WTC11 (cell line): Measurements from ENCODE around the gene CCDC71L. TPM values are rescaled to one million over a fixed set of nuclear protein-coding genes. Genes with fewer than 3 reads are reported as not detected.

Experiments used
- ATAC-seq: fragments of 200-7000 bp; cut with Tn5 transposase; 2 replicates; pipeline ENCODE4 v1.10.0; 2021; ENCODE audit warnings: mild to moderate bottlenecking, moderate library complexity
- CTCF ChIA-PET: fragments of 300-600 bp; sonication (Branson Sonifier 250); formaldehyde crosslinking; loops from one replicate; lab custom pipeline; 2021; ENCODE audit warnings: antibody characterized with exemption; lab: Charles Lee
- POLR2A ChIA-PET: fragments of 350-600 bp; sonication (Branson Sonifier 250); formaldehyde crosslinking; loops from one replicate; lab custom pipeline; 2021; ENCODE audit warnings: antibody characterized with exemption; lab: Charles Lee
- DNase-seq: peaks from one replicate; pipeline ENCODE4 v3.0.0; 2021; ENCODE audit warnings: low spot score
- H3K27ac Mint-ChIP-seq: 2 replicates; pipeline ENCODE4 v1.8.0; 2021; ENCODE audit warnings: mixed read lengths
- H3K27me3 Mint-ChIP-seq: 2 replicates; pipeline ENCODE4 v1.8.0; 2021; ENCODE audit warnings: low read depth, mild to moderate bottlenecking, moderate library complexity, mixed read lengths
- H3K36me3 Mint-ChIP-seq: 2 replicates; pipeline ENCODE4 v1.8.0; 2021; ENCODE audit warnings: mixed read lengths
- H3K4me1 Mint-ChIP-seq: 2 replicates; pipeline ENCODE4 v1.8.0; 2022; ENCODE audit warnings: mixed read lengths
- H3K4me3 Mint-ChIP-seq: 2 replicates; pipeline ENCODE4 v1.8.0; 2021; ENCODE audit warnings: mild to moderate bottlenecking, moderate library complexity, mixed read lengths
- H3K9me3 Mint-ChIP-seq: 2 replicates; pipeline ENCODE4 v1.8.0; 2021; ENCODE audit warnings: mixed read lengths
- E2F1 ChIP-seq: sonication (generic); formaldehyde crosslinking; IDR thresholded peaks from 2 replicates; pipeline ENCODE4 v1.8.0; 2022; ENCODE audit warnings: mild to moderate bottlenecking, missing genetic modification reagents
- ELF4 ChIP-seq: sonication (generic); formaldehyde crosslinking; IDR thresholded peaks from 2 replicates; pipeline ENCODE4 v1.8.1; 2022; ENCODE audit warnings: low read depth, mild to moderate bottlenecking, moderate library complexity, missing genetic modification reagents
- FOXP1 ChIP-seq: sonication (generic); formaldehyde crosslinking; IDR thresholded peaks from 2 replicates; pipeline ENCODE4 v1.8.0; 2022; ENCODE audit warnings: missing genetic modification reagents, mild to moderate bottlenecking, moderate library complexity, borderline replicate concordance
- FOXP4 ChIP-seq: sonication (generic); formaldehyde crosslinking; IDR thresholded peaks from 2 replicates; pipeline ENCODE4 v1.8.0; 2022; ENCODE audit warnings: mild to moderate bottlenecking, missing genetic modification reagents
- GRHL2 ChIP-seq: fragments of 250-450 bp; sonication (Bioruptor Pico); IDR thresholded peaks from 2 replicates; pipeline ENCODE4 v1.8.0; 2022; ENCODE audit warnings: mild to moderate bottlenecking, moderate library complexity; ENCODE audit not compliant: insufficient replicate concordance, severe bottlenecking
- HMGXB4 ChIP-seq: sonication (generic); formaldehyde crosslinking; IDR thresholded peaks from 2 replicates; pipeline ENCODE4 v1.8.1; 2023; ENCODE audit warnings: mild to moderate bottlenecking, moderate library complexity, missing genetic modification reagents
- KAT7 ChIP-seq: sonication (generic); formaldehyde crosslinking; IDR thresholded peaks from 2 replicates; pipeline ENCODE4 v1.8.1; 2023; ENCODE audit warnings: missing genetic modification reagents, mild to moderate bottlenecking, borderline replicate concordance
- MXD4 ChIP-seq: fragments of 250-450 bp; sonication (Bioruptor Pico); IDR thresholded peaks from 2 replicates; pipeline ENCODE4 v1.8.0; 2021; ENCODE audit warnings: mild to moderate bottlenecking, moderate library complexity, borderline replicate concordance
- MYBL2 ChIP-seq: sonication (generic); formaldehyde crosslinking; IDR thresholded peaks from 2 replicates; pipeline ENCODE4 v1.8.1; 2023; ENCODE audit warnings: mild to moderate bottlenecking, moderate library complexity, missing genetic modification reagents
- NFATC4 ChIP-seq: fragments of 250-450 bp; sonication (Bioruptor Pico); IDR thresholded peaks from 2 replicates; pipeline ENCODE4 v1.9.0; 2021; ENCODE audit warnings: mild to moderate bottlenecking
- NR1H2 ChIP-seq: sonication (generic); formaldehyde crosslinking; IDR thresholded peaks from 2 replicates; pipeline ENCODE4 v1.9.0; 2021; ENCODE audit warnings: mild to moderate bottlenecking, moderate library complexity, missing genetic modification reagents
- PRRX2 ChIP-seq: fragments of 250-450 bp; sonication (Bioruptor Pico); IDR thresholded peaks from 2 replicates; pipeline ENCODE4 v1.8.0; 2021; ENCODE audit warnings: mild to moderate bottlenecking
- RELA ChIP-seq: sonication (generic); formaldehyde crosslinking; IDR thresholded peaks from 2 replicates; pipeline ENCODE4 v1.8.1; 2022; ENCODE audit warnings: missing genetic modification reagents, mild to moderate bottlenecking, borderline replicate concordance
- SMAD4 ChIP-seq: sonication (generic); formaldehyde crosslinking; IDR thresholded peaks from 2 replicates; pipeline ENCODE4 v1.8.0; 2022; ENCODE audit warnings: mild to moderate bottlenecking, missing genetic modification reagents
- TEAD4 ChIP-seq: sonication (generic); formaldehyde crosslinking; IDR thresholded peaks from 2 replicates; pipeline ENCODE4 v1.8.0; 2022; ENCODE audit warnings: mild to moderate bottlenecking, missing genetic modification reagents
- ZNF423 ChIP-seq: fragments of 250-450 bp; sonication (Bioruptor Pico); IDR thresholded peaks from 2 replicates; pipeline ENCODE4 v2.1.2; 2022; ENCODE audit warnings: mild to moderate bottlenecking, moderate library complexity
- ZNF532 ChIP-seq: fragments of 250-450 bp; sonication (Bioruptor Pico); IDR thresholded peaks from 2 replicates; pipeline ENCODE4 v1.9.0; 2021; ENCODE audit warnings: mild to moderate bottlenecking, borderline replicate concordance
- total RNA-seq: library from RNA; stranded (reverse); gene quantifications from 3 replicates; pipeline ENCODE4 v1.2.3, GENCODE V29; 2021
- TF ChIP-seq, protein P1 (sequence below): sonication (generic); formaldehyde crosslinking; IDR thresholded peaks from 2 replicates; pipeline ENCODE4 v1.8.0; 2023; ENCODE audit warnings: missing genetic modification reagents, mild to moderate bottlenecking, borderline replicate concordance
- TF ChIP-seq, protein P2 (sequence below): sonication (generic); formaldehyde crosslinking; IDR thresholded peaks from 2 replicates; pipeline ENCODE4 v1.8.0; 2022; ENCODE audit warnings: mild to moderate bottlenecking, missing genetic modification reagents
- TF ChIP-seq, protein P3 (sequence below): sonication (generic); formaldehyde crosslinking; IDR thresholded peaks from 2 replicates; pipeline ENCODE4 v1.8.1; 2022; ENCODE audit warnings: missing genetic modification reagents, borderline replicate concordance

Gene CCDC71L
- total RNA-seq, 1 experiment from 2014 or later = 21.5 TPM

- DNase-seq (no peak), ATAC-seq (no peak)
- CTCF ChIA-PET = no interaction called here
- Mint-ChIP-seq H3K36me3 (peaks cover 7% of the 10 kb centered on the region), H3K9me3 (peaks cover 29% of the 10 kb centered on the region), H3K4me1 (no peaks in the 10 kb centered on the region), H3K27me3 (peaks cover 2% of the 10 kb centered on the region; the same call in 1 of the 2 replicates), H3K4me3 (no peak overlapping the region), H3K27ac (no peak overlapping the region)
- POLR2A ChIA-PET = no interaction called here
- TF ChIP-seq, protein P1, sequence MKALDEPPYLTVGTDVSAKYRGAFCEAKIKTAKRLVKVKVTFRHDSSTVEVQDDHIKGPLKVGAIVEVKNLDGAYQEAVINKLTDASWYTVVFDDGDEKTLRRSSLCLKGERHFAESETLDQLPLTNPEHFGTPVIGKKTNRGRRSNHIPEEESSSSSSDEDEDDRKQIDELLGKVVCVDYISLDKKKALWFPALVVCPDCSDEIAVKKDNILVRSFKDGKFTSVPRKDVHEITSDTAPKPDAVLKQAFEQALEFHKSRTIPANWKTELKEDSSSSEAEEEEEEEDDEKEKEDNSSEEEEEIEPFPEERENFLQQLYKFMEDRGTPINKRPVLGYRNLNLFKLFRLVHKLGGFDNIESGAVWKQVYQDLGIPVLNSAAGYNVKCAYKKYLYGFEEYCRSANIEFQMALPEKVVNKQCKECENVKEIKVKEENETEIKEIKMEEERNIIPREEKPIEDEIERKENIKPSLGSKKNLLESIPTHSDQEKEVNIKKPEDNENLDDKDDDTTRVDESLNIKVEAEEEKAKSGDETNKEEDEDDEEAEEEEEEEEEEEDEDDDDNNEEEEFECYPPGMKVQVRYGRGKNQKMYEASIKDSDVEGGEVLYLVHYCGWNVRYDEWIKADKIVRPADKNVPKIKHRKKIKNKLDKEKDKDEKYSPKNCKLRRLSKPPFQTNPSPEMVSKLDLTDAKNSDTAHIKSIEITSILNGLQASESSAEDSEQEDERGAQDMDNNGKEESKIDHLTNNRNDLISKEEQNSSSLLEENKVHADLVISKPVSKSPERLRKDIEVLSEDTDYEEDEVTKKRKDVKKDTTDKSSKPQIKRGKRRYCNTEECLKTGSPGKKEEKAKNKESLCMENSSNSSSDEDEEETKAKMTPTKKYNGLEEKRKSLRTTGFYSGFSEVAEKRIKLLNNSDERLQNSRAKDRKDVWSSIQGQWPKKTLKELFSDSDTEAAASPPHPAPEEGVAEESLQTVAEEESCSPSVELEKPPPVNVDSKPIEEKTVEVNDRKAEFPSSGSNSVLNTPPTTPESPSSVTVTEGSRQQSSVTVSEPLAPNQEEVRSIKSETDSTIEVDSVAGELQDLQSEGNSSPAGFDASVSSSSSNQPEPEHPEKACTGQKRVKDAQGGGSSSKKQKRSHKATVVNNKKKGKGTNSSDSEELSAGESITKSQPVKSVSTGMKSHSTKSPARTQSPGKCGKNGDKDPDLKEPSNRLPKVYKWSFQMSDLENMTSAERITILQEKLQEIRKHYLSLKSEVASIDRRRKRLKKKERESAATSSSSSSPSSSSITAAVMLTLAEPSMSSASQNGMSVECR (CRISPR knock-in tag) = no peak
- no peak for TF ChIP-seq HMGXB4 (CRISPR knock-in tag)
- no peak for TF ChIP-seq SMAD4 (CRISPR knock-in tag)
- TF ChIP-seq NR1H2 = no peak
- no peak for TF ChIP-seq ZNF423
- TF ChIP-seq, protein P2, sequence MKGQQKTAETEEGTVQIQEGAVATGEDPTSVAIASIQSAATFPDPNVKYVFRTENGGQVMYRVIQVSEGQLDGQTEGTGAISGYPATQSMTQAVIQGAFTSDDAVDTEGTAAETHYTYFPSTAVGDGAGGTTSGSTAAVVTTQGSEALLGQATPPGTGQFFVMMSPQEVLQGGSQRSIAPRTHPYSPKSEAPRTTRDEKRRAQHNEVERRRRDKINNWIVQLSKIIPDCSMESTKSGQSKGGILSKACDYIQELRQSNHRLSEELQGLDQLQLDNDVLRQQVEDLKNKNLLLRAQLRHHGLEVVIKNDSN (CRISPR knock-in tag) = no peak
- TF ChIP-seq FOXP1 (CRISPR knock-in tag) = no peak
- no peak for TF ChIP-seq PRRX2 (CRISPR knock-in tag)
- no peak for TF ChIP-seq GRHL2
- TF ChIP-seq KAT7 (CRISPR knock-in tag) = no peak
- no peak for TF ChIP-seq MYBL2 (CRISPR knock-in tag)
- TF ChIP-seq ELF4 (CRISPR knock-in tag) = no peak
- TF ChIP-seq NFATC4 = no peak
- TF ChIP-seq, protein P3, sequence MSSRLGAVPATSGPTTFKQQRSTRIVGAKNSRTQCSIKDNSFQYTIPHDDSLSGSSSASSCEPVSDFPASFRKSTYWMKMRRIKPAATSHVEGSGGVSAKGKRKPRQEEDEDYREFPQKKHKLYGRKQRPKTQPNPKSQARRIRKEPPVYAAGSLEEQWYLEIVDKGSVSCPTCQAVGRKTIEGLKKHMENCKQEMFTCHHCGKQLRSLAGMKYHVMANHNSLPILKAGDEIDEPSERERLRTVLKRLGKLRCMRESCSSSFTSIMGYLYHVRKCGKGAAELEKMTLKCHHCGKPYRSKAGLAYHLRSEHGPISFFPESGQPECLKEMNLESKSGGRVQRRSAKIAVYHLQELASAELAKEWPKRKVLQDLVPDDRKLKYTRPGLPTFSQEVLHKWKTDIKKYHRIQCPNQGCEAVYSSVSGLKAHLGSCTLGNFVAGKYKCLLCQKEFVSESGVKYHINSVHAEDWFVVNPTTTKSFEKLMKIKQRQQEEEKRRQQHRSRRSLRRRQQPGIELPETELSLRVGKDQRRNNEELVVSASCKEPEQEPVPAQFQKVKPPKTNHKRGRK (CRISPR knock-in tag) = no peak
These were observed 40.9 kb downstream of the CCDC71L start for GRCh38 chr7:106620034-106620433.

GRCh38 chr7:106619213-106619612 is 41.7 kb downstream of the CCDC71L start:
- Mint-ChIP-seq H3K27me3 (peaks cover 2% of the 10 kb centered on the region; the same call in 1 of the 2 replicates), H3K4me1 (no peaks in the 10 kb centered on the region), H3K27ac (no peak overlapping the region), H3K9me3 (peaks cover 29% of the 10 kb centered on the region), H3K4me3 (no peak overlapping the region), H3K36me3 (peaks cover 7% of the 10 kb centered on the region)
- POLR2A ChIA-PET = no interaction called here
- DNase-seq (no peak), ATAC-seq (no peak)
- CTCF ChIA-PET = no interaction called here
- TF ChIP-seq E2F1 (CRISPR knock-in tag) = no peak
- TF ChIP-seq RELA (CRISPR knock-in tag) = no peak
- TF ChIP-seq TEAD4 (CRISPR knock-in tag) = no peak
- no peak for TF ChIP-seq FOXP4 (CRISPR knock-in tag)
- TF ChIP-seq MXD4 (CRISPR knock-in tag) = no peak
- no peak for TF ChIP-seq ZNF532 (CRISPR knock-in tag)
- no peak for TF ChIP-seq GRHL2
- no peak for TF ChIP-seq ELF4 (CRISPR knock-in tag)
